NT2/D1 (cell line): Measurements from ENCODE around the gene ATP5MC2.
A peak's percentile ranks its signal among the peaks of the same experiment; 100 is the strongest.

Source experiments
- DNase-seq: peaks from one replicate; pipeline ENCODE4 v3.0.0-alpha.2; 2011; ENCODE audit warnings: low read depth, low spot score
- H3K27me3 ChIP-seq: 2 replicates; pipeline ENCODE4 v1.6.0; 2011; ENCODE audit warnings: mild to moderate bottlenecking; ENCODE audit not compliant: insufficient read length, insufficient read depth
- H3K36me3 ChIP-seq: 2 replicates; pipeline ENCODE4 v1.6.1; 2011; ENCODE audit warnings: mild to moderate bottlenecking, low read length, mixed read lengths; ENCODE audit not compliant: insufficient read depth, insufficient read length
- H3K4me1 ChIP-seq: 2 replicates; pipeline ENCODE4 v1.5.1; 2011; ENCODE audit not compliant: insufficient read depth, insufficient read length
- H3K4me3 ChIP-seq: 2 replicates; pipeline ENCODE4 v1.5.1; 2011; ENCODE audit warnings: low read depth; ENCODE audit not compliant: insufficient read length
- H3K9ac ChIP-seq: 2 replicates; pipeline ENCODE4 v1.6.0; 2011; ENCODE audit warnings: low read depth; ENCODE audit not compliant: insufficient read length
- H3K9me3 ChIP-seq: 2 replicates; pipeline ENCODE4 v1.5.1; 2011; ENCODE audit warnings: mild to moderate bottlenecking, low read length; ENCODE audit not compliant: insufficient read depth
- SUZ12 ChIP-seq: IDR thresholded peaks from 2 replicates; pipeline ENCODE4 v1.6.1; 2011; ENCODE audit not compliant: insufficient read length, insufficient read depth; ENCODE audit errors: extremely low read depth
- YY1 ChIP-seq: IDR thresholded peaks from 2 replicates; pipeline ENCODE4 v1.6.1; 2011; ENCODE audit not compliant: insufficient read length, insufficient read depth
- ZNF274 ChIP-seq: IDR thresholded peaks from 2 replicates; pipeline ENCODE4 v1.6.1; 2011; ENCODE audit warnings: mild to moderate bottlenecking, low read depth, low read length

The ATP5MC2 gene

DNA sequence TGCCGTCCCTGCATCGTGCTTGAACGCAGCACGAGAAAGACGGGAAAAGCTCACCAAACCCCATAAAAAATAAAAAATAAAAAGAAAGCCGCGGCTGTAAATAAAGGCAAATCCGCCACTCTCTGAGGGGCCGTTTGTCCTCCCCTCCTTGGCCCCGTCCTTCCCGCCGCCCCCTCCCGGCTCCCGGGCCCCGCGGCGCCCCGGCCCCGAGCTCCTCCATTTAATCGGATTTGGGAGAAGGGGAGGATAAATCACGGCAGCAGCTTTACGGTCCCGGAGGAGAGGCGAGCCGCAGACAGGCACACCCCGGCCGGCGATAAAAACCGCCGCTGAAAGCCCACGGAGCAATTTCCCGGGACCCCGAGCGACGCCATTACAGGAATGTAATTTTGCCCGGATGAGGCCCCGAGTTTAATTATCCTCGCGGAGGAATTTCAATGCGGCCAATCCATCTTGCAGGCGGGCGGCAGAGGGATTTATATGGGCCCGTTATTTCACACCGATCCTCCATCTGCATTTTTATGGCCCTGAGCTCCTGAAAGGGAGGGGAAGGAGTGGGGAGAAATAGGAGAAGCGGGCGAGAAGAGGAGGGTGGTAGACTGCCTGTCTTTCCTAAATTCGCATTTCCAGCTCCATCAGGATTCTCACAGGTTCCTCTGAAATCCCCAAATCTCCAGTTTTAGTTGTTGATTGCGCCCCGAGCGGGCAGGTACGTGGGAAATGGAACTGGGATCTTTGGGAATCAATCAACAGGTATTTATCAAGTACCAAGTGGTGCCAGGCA, 1.3 kb upstream of the ATP5MC2 start:
- peak; percentile 54 for DNase-seq
- H3K36me3 ChIP-seq: peaks cover 26% of the 10 kb centered on the region
- peaks cover 3% of the 10 kb centered on the region for H3K4me1 ChIP-seq
- H3K9ac ChIP-seq: peak overlapping the region; percentile 79
- peak overlapping the region; percentile 79 for H3K4me3 ChIP-seq
- peak; percentile 51 for TF ChIP-seq YY1
- TF ChIP-seq SUZ12: no peak
- H3K9me3 ChIP-seq: no peaks in the 10 kb centered on the region
- H3K27me3 ChIP-seq: peaks cover 2% of the 10 kb centered on the region

DNA sequence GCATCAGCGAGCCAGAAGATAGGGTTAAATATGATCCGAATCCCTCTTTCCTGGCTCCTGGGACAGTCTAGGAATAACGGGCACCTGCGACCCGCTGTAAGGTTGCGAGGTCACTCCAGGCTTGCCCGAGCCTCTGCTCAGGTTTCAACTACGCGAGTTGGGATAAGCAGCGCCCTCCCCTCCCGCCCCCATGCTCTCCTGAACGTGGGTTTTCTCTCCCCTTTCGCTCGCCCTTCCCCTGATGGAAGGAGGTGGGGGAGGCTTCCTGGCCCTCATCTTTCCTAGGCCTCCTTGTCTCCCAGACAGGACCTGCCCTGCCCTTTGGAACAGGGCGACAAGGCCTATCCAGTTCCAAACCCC, 753 bp upstream of the ATP5MC2 start:
- Histone ChIP-seq H3K4me3 (peak overlapping the region; percentile 79), H3K9ac (peak overlapping the region; percentile 79), H3K27me3 (peaks cover 2% of the 10 kb centered on the region), H3K9me3 (no peaks in the 10 kb centered on the region), H3K4me1 (peaks cover 3% of the 10 kb centered on the region), H3K36me3 (peaks cover 32% of the 10 kb centered on the region)
- DNase-seq: peak; percentile 56
- TF ChIP-seq SUZ12 (no peak), YY1 (no peak)

DNA sequence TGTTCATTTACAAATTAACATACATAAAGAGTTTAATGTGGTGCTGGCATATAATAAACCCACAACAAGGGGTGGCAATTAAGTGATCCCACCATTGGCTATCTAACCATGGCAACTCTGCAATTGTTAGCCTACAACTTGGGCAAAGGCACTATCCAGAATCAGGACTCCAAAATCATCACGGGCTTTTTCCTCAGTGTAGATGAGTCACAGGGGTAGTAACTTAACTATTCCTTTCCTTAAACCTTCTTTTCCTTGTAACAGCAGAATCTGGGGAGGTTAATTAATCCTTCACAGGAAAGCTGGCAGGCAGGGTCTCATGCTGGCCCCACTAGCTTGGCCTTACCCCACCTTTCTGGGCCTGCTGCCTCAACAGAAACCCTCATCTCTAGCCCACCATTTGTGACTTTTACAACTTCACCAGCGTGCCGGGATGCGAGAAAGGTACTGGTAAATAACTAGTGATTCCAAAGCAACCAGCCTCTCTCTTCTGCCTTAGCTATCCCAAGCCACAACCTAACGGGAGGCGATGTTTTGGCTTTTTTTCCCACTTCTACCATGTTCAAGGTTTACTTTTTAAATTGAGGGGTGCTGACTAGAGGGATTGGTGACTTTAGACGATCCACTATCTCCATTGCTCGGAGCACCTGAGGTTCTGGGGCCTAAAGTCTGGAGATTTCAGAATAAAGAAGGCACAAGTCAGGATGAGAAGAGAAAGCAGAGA, 744 bp downstream of the ATP5MC2 start:
- Histone ChIP-seq H3K4me3 (peak overlapping the region; percentile 79), H3K9ac (peak overlapping the region; percentile 91), H3K9me3 (no peaks in the 10 kb centered on the region), H3K36me3 (peaks cover 47% of the 10 kb centered on the region), H3K27me3 (peaks cover 2% of the 10 kb centered on the region), H3K4me1 (peaks cover 3% of the 10 kb centered on the region)
- TF ChIP-seq YY1 (no peak), SUZ12 (no peak), ZNF274 (no peak)
- no peak for DNase-seq

DNA sequence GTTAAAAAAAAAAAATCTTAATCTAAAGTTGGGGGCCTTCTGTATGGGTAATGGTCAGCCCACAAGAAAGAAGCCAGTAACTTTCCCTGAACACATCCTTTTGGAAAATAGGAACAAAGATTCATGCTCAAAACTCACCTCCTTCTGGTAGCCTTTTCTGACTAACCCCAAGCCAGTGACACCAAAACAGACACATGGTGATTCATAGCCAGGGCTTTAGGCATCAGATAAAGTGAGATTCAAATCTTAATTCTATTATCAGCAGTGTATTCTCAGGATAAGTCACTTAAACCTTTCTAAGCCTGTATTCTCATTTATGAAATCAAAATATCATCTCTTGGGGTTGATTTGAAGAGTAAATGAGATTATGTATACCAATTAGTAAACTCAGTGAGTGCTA, 4.9 kb downstream of the ATP5MC2 start:
- peaks cover 3% of the 10 kb centered on the region for H3K4me1 ChIP-seq
- no peak overlapping the region for H3K9ac ChIP-seq
- H3K36me3 ChIP-seq: peaks cover 85% of the 10 kb centered on the region

DNA sequence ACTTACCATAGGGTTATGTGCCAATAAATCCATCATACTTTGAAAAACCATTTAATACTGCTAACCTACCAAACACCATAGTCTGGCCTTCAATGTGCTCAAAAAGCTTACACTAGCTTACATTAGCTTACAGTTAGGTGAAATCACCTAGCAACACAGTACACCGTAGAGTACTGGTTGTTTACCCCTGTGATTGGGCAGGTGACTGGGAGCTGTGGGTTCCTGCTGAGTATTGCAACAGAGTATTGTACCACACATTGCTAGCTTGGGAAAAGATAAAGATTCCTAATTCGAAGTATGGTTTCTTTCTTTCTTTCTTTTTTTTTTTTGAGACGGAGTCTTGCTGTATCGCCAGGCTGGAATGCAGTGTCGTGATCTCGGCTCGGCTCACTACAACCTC, 5.6 kb downstream of the ATP5MC2 start:
- no peak for DNase-seq
- Histone ChIP-seq H3K9ac (no peak overlapping the region), H3K9me3 (no peaks in the 10 kb centered on the region), H3K4me1 (peaks cover 3% of the 10 kb centered on the region), H3K27me3 (no peaks in the 10 kb centered on the region), H3K4me3 (no peak overlapping the region), H3K36me3 (peaks cover 90% of the 10 kb centered on the region)
- TF ChIP-seq YY1 (no peak), SUZ12 (no peak), ZNF274 (no peak)

More for the DNA sequence above, 4.9 kb downstream of the ATP5MC2 start:
- no peaks in the 10 kb centered on the region for H3K27me3 ChIP-seq
- H3K4me3 ChIP-seq: no peak overlapping the region
- DNase-seq: no peak
- TF ChIP-seq ZNF274: no peak
- no peak for TF ChIP-seq SUZ12
- no peak for TF ChIP-seq YY1
- H3K9me3 ChIP-seq: no peaks in the 10 kb centered on the region

DNA sequence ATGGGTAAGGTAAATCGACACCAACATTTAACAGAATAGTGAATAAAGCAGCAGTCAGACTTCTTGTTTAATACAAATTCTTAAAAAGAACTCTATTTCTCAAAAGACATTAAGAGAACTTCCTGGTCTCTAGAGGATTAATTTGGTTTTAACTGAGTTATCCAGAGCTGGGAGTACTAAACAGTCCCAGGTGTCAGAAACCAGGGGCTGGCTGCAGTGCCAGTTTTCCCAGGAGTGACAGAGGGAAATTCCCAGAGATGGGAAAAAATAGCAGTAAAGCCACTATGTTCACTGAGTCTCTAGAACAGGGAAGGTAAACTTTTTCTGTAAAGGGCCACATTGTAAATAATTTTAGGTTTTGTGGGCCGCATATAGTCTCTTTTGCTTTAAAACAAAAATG, 8.8 kb downstream of the ATP5MC2 start:
- Histone ChIP-seq H3K4me1 (no peaks in the 10 kb centered on the region), H3K9ac (no peak overlapping the region), H3K36me3 (peaks cover 89% of the 10 kb centered on the region), H3K9me3 (no peaks in the 10 kb centered on the region), H3K4me3 (no peak overlapping the region), H3K27me3 (no peaks in the 10 kb centered on the region)
- no peak for TF ChIP-seq YY1
- no peak for TF ChIP-seq SUZ12
- no peak for TF ChIP-seq ZNF274
- DNase-seq: no peak

DNA sequence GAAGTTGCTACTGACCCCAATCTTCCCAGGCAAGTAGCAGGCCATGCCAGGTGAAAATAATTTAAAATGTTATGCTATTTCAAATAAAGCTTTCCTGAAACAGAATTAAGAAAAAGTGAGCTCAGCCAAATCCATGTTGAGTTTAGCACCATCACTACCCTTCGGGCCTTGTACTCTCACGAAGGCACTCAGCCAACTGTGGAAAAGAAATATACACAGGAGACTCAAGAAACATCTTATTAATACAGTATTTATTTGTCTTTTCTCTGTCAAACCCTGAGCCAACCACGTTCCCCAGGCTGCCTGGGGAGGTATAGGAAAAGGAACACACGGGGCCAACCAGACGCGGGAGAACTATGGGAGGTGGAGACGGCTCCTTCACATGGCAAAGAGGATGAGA, 10.9 kb downstream of the ATP5MC2 start:
- Histone ChIP-seq H3K9me3 (no peaks in the 10 kb centered on the region), H3K36me3 (peaks cover 70% of the 10 kb centered on the region), H3K9ac (no peak overlapping the region), H3K4me3 (no peak overlapping the region), H3K4me1 (no peaks in the 10 kb centered on the region), H3K27me3 (no peaks in the 10 kb centered on the region)
- TF ChIP-seq YY1 (no peak), ZNF274 (no peak), SUZ12 (no peak)
- no peak for DNase-seq
